HUDEP-2 (cell line): ENCODE data around the gene SFXN4.

ENCODE experiments used
- DNase-seq, 76 experiments: peaks; one replicate each; lab custom pipeline; 2025; ENCODE audit not compliant: unreplicated experiment in 76 of 76; lab: John Stamatoyannopoulos, UW

SFXN4 gene

GRCh38 chr10:119165171-119166117, at the start of gene SFXN4:
Gene SFXN4, minus strand, starts transcription at chr10:119165714. Its CDS starts 67 bp downstream, at chr10:119165647.
- DNase-seq, result peak in 72 of 76 experiments; percentile 11 to 85 (median 68)

GRCh38 chr10:119211625-119212441, 46.3 kb upstream of the SFXN4 start:
- DNase-seq, result no peak

- no peak for DNase-seq
Observed at GRCh38 chr10:119211176-119211575, 45.7 kb upstream of the SFXN4 start.

GRCh38 chr10:119210633-119211032, 45.1 kb upstream of the SFXN4 start:
- no peak for DNase-seq

GRCh38 chr10:119209736-119210355, 44.3 kb upstream of the SFXN4 start:
- no peak for DNase-seq

- DNase-seq, result peak in 12 of 76 experiments; percentile 3 to 23 (median 7)
Observed at GRCh38 chr10:119209035-119209735, 43.7 kb upstream of the SFXN4 start.

GRCh38 chr10:119208553-119208940, 43.0 kb upstream of the SFXN4 start:
- no peak for DNase-seq

- peak in 3 of 76 experiments; percentile 27 to 35 (median 30) for DNase-seq
Observed at GRCh38 chr10:119207713-119208552, 42.4 kb upstream of the SFXN4 start.

- DNase-seq, result peak in 73 of 76 experiments; percentile 14 to 90 (median 80)
Observed at GRCh38 chr10:119207366-119207666, 41.8 kb upstream of the SFXN4 start, which contains the start of gene GRK5. Gene GRK5, plus strand, starts transcription at chr10:119207571. Its CDS starts 347 bp downstream, at chr10:119207918.

GRCh38 chr10:119206603-119207365, 41.3 kb upstream of the SFXN4 start:
- DNase-seq, result peak in 52 of 76 experiments; percentile 15 to 76 (median 44)

- DNase-seq, result peak in 16 of 76 experiments; percentile 7 to 52 (median 30)
Observed at GRCh38 chr10:119205894-119206602, 40.5 kb upstream of the SFXN4 start.

- DNase-seq, result no peak
Observed at GRCh38 chr10:119203006-119203405, 37.5 kb upstream of the SFXN4 start.

- DNase-seq, result no peak
Observed at GRCh38 chr10:119201233-119201632, 35.7 kb upstream of the SFXN4 start.

- peak in 44 of 76 experiments; percentile 4 to 69 (median 24) for DNase-seq
Observed at GRCh38 chr10:119199231-119199992, 33.9 kb upstream of the SFXN4 start.

- peak in 18 of 76 experiments; percentile 2 to 27 (median 12) for DNase-seq
Observed at GRCh38 chr10:119198438-119198837, 32.9 kb upstream of the SFXN4 start.

- no peak for DNase-seq
Observed at GRCh38 chr10:119197921-119198320, 32.4 kb upstream of the SFXN4 start.

GRCh38 chr10:119191881-119192280, 26.4 kb upstream of the SFXN4 start:
- DNase-seq, result no peak
